ENCODE results near the gene PARVB.

DNA sequence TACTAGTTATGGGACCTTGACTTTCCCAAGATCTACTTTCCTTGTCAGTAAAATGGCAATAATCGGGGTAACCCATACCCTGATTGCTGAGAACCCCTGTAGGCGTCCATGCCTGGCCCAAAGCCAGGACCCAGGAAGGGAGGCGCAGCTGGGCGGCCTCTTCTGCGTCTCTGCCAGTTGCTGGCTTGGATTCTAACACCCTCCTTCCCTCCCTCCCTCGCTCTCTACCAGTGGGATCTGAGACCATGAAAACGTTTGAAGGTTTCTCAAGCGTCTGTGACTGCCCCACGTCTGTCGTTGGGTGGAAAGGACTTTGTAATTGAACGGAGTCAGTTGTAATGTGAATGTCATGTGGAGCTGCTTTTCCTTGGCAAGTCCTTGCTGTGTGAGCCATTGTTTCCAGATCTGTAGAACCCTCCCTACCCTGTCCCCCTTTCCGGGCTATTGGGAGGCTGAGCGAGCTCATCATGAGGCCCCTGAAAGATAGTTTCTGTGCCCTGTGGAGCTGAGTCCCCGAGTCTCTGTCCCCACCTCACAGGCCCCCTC lies 47.8 kb downstream of the PARVB start:
- TF ChIP-seq, protein P1, sequence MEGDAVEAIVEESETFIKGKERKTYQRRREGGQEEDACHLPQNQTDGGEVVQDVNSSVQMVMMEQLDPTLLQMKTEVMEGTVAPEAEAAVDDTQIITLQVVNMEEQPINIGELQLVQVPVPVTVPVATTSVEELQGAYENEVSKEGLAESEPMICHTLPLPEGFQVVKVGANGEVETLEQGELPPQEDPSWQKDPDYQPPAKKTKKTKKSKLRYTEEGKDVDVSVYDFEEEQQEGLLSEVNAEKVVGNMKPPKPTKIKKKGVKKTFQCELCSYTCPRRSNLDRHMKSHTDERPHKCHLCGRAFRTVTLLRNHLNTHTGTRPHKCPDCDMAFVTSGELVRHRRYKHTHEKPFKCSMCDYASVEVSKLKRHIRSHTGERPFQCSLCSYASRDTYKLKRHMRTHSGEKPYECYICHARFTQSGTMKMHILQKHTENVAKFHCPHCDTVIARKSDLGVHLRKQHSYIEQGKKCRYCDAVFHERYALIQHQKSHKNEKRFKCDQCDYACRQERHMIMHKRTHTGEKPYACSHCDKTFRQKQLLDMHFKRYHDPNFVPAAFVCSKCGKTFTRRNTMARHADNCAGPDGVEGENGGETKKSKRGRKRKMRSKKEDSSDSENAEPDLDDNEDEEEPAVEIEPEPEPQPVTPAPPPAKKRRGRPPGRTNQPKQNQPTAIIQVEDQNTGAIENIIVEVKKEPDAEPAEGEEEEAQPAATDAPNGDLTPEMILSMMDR (conservative IDR thresholded peaks at IDR 0.05 in 1 of 2, IDR thresholded peaks at IDR 0.05 in 1 of 2; ENCODE audit: low read depth in 1 of 2, low read length in 2 of 2) = no peak
- no peak for TF ChIP-seq EZH2 (IDR thresholded peaks at IDR 0.05; ENCODE audit: low read length, missing control alignments)
